GM19351 (cell line): Measurements from ENCODE around the gene DCLRE1A.

Source experiments
- ATAC-seq: cut with Tn5 transposase; IDR thresholded peaks from one replicate; pipeline ENCODE4 v1.9.1; 2021; ENCODE audit warnings: mild to moderate bottlenecking, moderate library complexity; ENCODE audit not compliant: unreplicated experiment

Gene DCLRE1A

GRCh38 chr10:113854013-113854760, at the start of gene DCLRE1A, which contains the start of gene NHLRC2:
TSS of gene DCLRE1A (minus strand) at chr10:113854082. CDS start at chr10:113853182, 900 bp downstream.
TSS of gene NHLRC2 (plus strand) at chr10:113854661. CDS start at chr10:113854873, 212 bp downstream.
- ATAC-seq = peak; percentile 33

GRCh38 chr10:113899952-113900598, 46.2 kb upstream of the DCLRE1A start:
- ATAC-seq = no peak

- ATAC-seq = no peak
These were observed 44.1 kb upstream of the DCLRE1A start for GRCh38 chr10:113897693-113898618.

DNA sequence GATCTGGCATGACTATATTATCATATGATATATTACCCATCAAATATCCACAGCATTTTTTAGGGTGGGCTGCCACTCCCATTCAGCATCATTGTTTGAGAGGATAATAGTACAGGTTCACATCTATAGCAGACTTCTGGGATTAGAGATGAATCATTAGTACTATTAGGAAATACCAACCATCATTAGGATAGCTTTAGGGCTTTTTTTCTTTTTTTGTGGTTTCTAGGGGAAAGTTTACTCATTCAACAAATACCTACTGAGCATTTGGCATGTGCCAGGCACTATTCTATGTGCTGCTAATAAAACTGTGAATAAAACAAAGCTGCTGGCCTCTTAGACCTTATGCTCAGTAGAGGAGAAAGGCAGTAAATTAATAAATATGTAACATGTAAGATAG, 41.1 kb upstream of the DCLRE1A start:
- no peak for ATAC-seq

DNA sequence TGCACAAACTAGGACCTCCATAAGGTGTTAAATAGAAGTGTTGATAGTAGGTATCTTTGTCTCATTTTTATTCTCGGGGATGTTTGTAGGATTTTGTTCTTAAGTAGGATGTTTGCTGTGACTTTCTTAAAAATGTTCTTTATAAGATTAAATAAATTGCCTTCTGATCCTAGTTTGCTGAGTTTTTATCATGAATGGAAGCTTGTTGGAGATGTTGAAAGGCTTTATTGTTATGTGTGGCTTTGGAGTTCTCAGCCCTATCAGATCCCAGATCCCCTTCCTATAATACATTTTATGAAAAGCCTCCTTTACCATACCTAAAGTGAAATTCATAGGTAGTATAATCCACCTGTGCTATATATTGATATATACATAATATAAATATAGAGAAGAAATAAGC, 40.7 kb upstream of the DCLRE1A start:
- no peak for ATAC-seq

GRCh38 chr10:113893570-113893969, 39.7 kb upstream of the DCLRE1A start:
- ATAC-seq = no peak

GRCh38 chr10:113891476-113891875, 37.6 kb upstream of the DCLRE1A start:
- no peak for ATAC-seq

DNA sequence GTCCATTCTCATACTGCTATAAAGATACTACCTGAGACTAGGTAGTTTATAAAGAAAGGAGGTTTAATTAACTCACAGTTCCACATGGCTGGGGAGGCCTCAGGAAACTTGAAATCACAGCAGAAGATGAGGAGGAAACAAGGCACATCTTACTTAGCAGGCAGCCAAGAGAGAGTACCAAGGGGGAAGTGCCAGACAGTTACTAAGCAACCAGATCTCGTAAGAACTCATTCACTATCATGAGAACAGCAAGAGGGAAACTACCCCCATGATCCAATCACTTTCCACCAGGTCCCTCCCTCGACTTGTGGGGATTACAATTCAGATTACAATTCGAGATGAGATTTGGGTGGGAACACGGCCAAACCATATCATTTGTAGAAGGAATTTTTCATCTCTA, 36.9 kb upstream of the DCLRE1A start:
- no peak for ATAC-seq

DNA sequence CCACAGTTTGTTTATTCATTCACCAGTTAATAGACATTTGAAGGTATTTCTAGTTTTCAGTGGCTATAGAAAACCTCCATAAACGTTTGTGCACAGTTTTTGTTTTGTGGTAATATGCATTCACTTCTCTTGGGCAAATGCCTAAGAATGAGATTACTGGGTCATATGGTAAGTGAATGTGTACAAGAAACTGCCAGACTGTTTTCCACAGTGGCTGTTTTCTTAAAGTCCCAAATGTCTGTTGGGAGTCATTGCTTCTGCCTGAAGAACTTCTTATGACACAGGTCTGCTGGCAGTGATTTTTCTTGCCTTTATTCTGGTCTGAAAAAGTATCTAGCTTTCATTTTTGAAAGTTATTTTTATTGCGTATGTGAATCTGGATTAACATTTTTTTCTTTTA, 36.0 kb upstream of the DCLRE1A start:
- no peak for ATAC-seq

DNA sequence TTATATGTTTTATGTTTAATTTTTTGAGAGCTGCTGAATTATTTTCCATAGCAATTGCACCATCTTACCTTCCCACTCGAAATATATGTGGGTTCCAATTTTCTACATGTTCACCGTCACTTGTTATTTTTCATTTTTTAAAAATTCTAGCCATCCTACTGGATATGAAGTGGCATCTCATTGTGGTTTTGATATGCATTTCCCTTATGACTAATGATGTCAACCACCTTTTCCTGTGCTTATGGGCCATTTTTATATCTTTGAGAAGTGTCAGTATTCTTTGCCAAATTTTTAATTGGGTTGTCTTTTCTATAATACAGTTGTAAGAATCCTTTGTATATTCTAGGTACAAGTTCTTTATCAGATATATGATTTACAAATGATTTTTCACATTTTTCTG, 28.4 kb upstream of the DCLRE1A start:
- no peak for ATAC-seq

- no peak for ATAC-seq
These were observed 26.4 kb upstream of the DCLRE1A start for GRCh38 chr10:113880236-113880635.

DNA sequence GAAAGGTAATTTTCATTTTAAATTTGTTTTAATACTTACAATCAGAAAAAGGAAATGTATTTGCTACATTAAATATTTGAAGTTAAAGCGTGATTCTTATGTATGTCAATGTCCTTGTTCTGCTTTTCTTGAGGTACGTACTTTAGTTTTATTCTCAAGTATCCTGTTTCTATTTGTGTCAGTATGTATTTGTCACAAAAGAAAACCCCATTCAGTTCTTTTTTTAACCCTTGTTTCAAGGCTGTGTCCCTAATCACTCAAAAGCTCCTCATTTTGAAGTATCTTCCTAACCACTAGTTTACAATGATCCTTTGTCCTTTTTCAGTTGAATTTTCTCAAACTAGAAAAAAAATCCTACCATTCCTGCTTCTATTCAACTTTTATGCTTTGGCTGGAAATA, 25.8 kb upstream of the DCLRE1A start:
- peak; percentile 91 for ATAC-seq

GRCh38 chr10:113876461-113876860, 22.6 kb upstream of the DCLRE1A start:
- ATAC-seq = no peak

DNA sequence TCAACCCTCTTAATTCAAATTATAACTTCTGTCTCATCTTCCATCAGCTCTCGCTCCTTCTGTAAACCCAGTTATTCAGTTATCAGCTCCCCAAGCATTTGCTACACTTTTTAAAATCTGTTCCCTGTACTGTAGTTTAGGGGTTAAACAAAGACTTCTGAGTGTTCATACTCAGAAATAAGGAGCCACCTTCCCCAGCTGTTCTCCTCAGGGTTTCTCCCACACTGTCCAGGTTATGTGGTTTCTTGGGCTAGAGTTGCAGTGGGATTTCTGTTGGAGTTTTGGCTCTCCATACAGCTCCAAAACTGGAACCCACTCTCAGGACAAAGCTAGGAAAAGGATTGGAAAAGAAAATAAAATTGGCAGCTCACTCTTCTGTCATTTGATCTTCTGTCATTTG, 21.3 kb upstream of the DCLRE1A start:
- no peak for ATAC-seq

- no peak for ATAC-seq
These were observed 18.5 kb upstream of the DCLRE1A start for GRCh38 chr10:113872139-113873030.

DNA sequence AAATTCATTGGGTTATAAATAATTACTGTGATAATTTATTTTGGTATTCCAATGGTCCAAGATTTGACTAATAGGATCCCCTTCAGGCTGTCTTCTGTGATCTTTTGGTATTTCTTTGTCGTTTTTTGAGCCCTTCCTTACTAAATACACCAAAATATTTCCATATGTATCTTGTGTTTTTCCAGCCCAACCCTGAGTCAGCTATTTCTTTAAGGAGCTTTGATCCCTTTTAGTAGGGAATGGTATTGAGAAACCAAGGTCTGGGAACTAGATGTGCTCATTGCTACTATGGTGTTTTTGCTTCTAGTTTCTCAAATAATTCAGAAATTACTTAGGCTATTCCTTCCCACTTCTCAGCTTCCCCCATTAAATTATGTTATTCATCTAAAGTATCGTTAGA, 15.9 kb upstream of the DCLRE1A start:
- no peak for ATAC-seq

DNA sequence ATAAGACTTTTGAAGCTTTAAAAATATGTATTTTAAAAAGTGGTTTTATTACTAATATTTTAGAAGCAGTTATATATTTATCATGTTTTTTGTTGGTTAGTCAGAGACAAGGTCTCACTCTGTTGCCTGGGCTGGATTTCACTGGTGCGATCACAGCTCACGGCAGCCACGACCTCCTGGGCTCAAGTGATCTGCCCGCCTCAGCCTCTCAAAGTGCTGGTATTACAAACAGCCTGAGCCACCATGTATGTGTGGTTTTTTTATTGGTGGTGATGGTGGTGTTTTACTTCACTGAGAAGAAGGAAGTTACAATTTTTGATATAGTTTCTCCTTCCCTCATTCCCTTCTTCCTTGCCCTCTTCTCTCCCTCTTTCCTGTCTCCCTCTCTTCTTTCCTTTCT, 14.0 kb upstream of the DCLRE1A start:
- ATAC-seq = no peak

DNA sequence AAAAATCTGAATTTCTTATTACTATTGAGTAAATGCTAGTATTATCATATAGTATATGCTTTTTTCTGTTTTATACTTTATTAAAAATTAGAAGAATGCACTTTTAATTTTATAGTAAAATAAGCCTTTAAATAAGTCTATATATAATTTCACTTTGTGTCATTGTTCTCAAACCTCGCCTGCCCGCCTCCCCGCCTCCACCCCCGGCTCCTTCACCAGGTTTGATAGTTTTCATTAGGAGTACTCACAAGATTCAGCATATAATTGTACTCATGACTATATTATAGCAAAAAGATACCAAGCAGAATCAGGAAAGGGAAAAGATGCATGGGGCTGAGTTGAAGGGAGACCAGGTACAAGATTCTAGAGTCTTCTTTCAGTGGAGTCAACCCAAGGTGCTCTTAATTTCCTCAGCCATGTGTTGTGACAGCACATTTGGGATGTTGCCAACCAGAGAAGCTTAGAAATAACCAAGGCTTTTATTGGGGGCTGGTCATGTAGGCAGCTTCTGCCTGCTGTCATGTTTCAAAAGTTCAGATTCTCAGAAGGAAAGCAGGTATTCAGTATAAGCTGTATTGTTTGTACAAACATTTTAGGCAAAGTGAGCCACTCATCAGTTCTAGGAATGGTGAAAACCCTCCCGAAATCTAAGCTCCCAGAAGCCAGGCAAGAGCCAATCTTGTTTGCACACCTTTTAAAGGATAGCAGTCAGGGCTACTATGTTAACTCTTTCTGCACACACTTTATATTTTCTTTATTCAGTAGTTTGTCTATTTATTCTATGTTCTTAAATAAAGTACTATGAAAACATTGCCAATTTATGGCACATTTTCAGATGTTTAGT, 12.9 kb upstream of the DCLRE1A start:
- ATAC-seq = no peak

DNA sequence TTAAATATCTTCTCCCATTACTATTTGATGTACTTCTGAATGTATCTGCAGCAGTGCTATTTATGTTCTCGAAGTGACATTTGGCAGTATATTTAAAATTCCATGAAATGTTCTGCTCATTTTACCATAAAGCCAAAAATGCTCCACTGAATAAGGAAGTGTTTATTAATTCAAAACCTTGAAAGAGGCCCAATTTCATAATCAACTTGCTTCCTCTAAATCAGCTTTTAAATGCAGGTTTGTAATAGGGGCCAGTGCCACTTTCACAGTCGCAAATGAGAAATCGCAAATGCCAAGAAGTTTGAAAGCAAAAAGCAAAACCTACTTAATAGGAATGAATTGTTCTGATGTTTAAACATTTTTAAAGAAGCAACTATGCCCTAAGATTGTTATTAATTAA, 12.0 kb upstream of the DCLRE1A start:
- no peak for ATAC-seq
